ENCODE data around the gene SFTPB.
"Not testable (repeated sequence)": the region's sequence is repeated elsewhere in the genome, so short reads cannot be mapped to it uniquely, and the experiment has no call there.

Gene SFTPB

GRCh38 chr2:85655961-85656417 is 12.0 kb downstream of the SFTPB start:
- DNase-seq (ENCODE audit: low read depth), result no peak

GRCh38 chr2:85653996-85654395 is 14.0 kb downstream of the SFTPB start:
- DNase-seq (ENCODE audit: low read depth), result no peak

- no peak for DNase-seq (ENCODE audit: low read depth)
Measured at GRCh38 chr2:85652056-85652455, 15.9 kb downstream of the SFTPB start.

GRCh38 chr2:85651097-85651496 is 16.9 kb downstream of the SFTPB start:
- no peak for DNase-seq (ENCODE audit: low read depth)

GRCh38 chr2:85650456-85650855 is 17.5 kb downstream of the SFTPB start:
- DNase-seq (ENCODE audit: low read depth), result no peak

- no peak for DNase-seq (ENCODE audit: low read depth)
Measured at GRCh38 chr2:85649201-85650190, 18.5 kb downstream of the SFTPB start.

GRCh38 chr2:85648619-85649018 is 19.4 kb downstream of the SFTPB start:
- DNase-seq (ENCODE audit: low read depth), result no peak

- DNase-seq (ENCODE audit: low read depth), result no peak
Measured at GRCh38 chr2:85647823-85648526, 20.0 kb downstream of the SFTPB start.

- no peak for DNase-seq (ENCODE audit: low read depth)
Measured at GRCh38 chr2:85646166-85646565, 21.8 kb downstream of the SFTPB start.

GRCh38 chr2:85644909-85645308 is 23.1 kb downstream of the SFTPB start:
- no peak for DNase-seq (ENCODE audit: low read depth)

- no peak for DNase-seq (ENCODE audit: low read depth)
Measured at GRCh38 chr2:85642725-85643124, 25.3 kb downstream of the SFTPB start.

GRCh38 chr2:85635636-85636035 is 32.4 kb downstream of the SFTPB start:
- no peak for DNase-seq (ENCODE audit: low read depth)

- no peak for DNase-seq (ENCODE audit: low read depth)
Measured at GRCh38 chr2:85635011-85635410, 33.0 kb downstream of the SFTPB start.

GRCh38 chr2:85631316-85631715 is 36.7 kb downstream of the SFTPB start:
- no peak for DNase-seq (ENCODE audit: low read depth)

GRCh38 chr2:85628658-85629057 is 39.3 kb downstream of the SFTPB start:
- no peak for DNase-seq (ENCODE audit: low read depth)

- DNase-seq (ENCODE audit: low read depth), result no peak
Measured at GRCh38 chr2:85623991-85624390, 44.0 kb downstream of the SFTPB start.

- no peak for DNase-seq (ENCODE audit: low read depth)
Measured at GRCh38 chr2:85621338-85621737, 46.7 kb downstream of the SFTPB start.

- no peak for DNase-seq (ENCODE audit: low read depth)
Measured at GRCh38 chr2:85619617-85620016, 48.4 kb downstream of the SFTPB start.

GRCh38 chr2:85617723-85618122 is 50.3 kb downstream of the SFTPB start:
- not testable (repeated sequence) for DNase-seq (ENCODE audit: low read depth)

GRCh38 chr2:85615413-85615728 is 52.6 kb downstream of the SFTPB start:
- DNase-seq (ENCODE audit: low read depth), result no peak

- DNase-seq (ENCODE audit: low read depth), result not testable (repeated sequence)
Measured at GRCh38 chr2:85614757-85615156, 53.2 kb downstream of the SFTPB start.

- no peak for DNase-seq (ENCODE audit: low read depth)
Measured at GRCh38 chr2:85613717-85614515, 54.1 kb downstream of the SFTPB start.
